ENCODE data around the gene SLC39A1.
"Not testable (repeated sequence)": the region's sequence is repeated elsewhere in the genome, so short reads cannot be mapped to it uniquely, and the experiment has no call there.

The SLC39A1 gene

GRCh38 chr1:153932156-153933131 is 30.9 kb downstream of the SLC39A1 start:
- no peak for DNase-seq (ENCODE audit: low read depth in 2 of 2)

DNA sequence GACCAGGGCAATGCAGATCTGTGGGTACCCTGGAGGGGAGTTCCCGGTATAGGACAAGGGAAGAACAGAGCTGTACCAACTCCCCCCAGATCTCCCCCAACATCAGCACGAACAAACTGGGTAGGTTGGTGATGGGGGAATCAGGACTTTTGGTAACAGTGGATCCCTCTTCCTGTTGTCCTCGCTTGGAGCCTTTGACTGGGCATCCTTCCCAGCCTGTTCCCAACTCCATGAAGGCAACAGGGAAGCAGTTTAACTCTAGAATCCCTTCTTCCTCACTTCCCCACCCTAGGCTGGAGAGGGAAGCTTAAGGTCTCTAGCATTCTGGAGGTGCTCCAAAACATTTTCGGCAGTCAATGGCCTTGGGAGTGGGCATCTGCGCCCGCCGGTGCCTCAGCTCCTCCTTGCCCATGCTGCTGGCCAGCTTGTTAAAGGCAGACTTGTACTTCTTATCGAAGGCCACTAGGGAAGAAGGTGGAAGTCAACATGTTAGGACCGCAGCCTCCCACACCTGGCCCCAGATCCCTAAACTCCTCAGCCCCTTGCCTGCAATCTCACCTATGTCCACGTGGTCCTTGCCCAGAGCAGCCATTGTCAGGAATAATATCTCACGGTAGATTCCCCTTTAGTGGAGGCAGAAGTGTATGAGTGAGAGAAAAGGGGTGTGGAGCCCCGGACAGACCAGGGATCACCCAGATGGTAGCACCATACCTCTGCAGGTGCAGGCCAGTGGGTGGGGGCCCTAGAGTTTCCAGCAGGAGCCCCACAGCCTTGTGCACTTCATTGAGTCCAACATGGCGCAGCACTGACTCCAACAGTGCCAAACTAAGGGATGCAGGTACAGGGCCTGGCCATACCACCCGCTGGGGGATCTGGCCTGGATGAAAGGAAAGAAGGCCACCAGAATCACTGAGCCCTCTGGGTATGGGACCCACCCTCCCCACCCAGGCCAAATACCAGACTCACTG is 33.1 kb downstream of the SLC39A1 start:
- DNase-seq (ENCODE audit: low read depth in 2 of 2) = no peak

DNA sequence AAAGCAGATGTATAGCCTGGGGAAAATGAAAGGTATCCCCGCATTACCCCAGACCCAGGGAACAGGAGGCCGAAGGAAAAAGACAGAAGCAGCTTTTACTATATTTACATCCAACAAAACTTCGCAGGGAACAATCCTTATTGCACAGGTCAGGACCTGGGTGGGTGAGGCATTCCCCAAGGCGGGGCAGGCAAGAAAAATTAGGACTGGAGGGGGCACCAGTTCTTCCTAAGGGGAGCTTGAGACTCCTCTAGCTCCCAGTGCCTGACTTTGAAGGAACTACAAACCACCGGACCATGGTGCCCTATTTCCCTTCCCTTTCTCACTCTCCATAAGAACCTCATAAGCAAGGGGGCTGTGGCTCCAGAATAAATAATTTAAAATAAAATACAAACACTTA is 33.9 kb downstream of the SLC39A1 start:
- no peak for DNase-seq (ENCODE audit: low read depth in 2 of 2)

- no peak for DNase-seq (ENCODE audit: low read depth in 2 of 2)
These were observed 34.5 kb downstream of the SLC39A1 start for GRCh38 chr1:153928791-153929341.

GRCh38 chr1:153928245-153928644 is 35.1 kb downstream of the SLC39A1 start:
- DNase-seq (ENCODE audit: low read depth in 2 of 2) = no peak

DNA sequence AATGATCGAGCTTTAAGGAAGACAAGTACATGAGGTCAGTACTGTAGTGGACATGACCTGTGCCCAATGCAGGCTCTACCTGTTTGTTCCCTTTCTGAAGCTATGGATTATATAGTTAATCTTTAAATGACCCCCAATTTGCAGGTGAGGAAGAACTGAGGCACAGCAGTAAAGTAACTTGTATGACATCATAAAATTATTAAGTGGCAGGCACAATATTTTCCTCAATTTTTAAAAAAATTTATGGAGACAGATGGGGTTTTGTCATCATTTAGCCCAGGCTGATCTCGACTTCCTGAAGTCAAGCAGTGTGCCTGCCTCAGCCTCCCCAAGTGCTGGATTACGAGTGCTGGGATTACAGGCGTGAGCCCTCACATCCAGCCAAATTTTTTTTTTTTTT is 36.9 kb downstream of the SLC39A1 start:
- DNase-seq (ENCODE audit: low read depth in 2 of 2) = no peak

DNA sequence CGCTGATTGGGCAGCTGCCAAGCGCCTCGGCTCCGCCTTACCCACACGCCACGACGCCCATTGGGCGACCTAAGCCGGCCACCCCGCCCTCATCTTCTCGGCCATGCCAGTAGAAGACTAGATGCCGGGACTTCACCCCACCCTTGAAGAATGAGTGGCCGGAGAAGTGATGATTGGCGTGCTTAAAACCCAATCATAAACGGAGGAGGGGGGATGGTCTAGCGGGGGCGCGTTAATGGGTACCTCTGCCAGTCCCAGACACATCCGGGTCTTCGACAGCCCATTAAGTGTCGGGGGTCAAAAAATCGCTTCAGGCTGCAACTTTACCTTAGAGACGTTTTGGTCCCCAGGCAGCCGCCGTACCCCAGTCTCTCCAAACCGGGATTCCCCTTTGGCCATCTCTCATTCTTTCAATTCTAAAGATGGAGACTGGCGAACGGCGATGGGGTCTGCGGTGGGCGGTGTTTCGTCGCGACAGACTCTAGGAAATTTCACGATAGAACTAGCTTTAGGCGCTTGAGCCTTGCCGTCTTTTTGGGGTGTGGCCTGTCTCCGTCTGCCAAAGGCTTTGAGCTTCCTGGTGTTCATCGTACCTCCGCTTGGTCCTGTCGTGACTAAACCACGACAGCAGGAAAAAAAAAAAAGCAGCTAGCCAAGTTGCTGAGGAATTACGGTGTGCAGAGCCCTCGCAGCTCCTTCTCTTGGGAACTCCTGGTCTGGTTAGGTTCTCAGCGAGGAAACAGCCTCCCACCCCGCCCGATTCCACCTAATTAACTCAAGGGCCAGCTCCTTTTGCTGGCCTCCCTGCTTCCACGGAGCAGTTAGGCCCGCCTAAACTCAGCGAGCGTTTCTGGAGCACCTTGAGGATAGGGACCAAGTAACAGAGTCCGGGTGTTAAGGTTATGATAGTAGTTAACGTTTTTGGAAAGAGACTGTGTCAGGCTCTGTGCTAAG is 40.1 kb downstream of the SLC39A1 start, which contains the start of gene GATAD2B:
TSS of gene GATAD2B (minus strand) at position 1 of the 954 bp plus-strand sequence. CDS start 94,625 bp downstream, outside the sequence.
- peak; percentile 89 to 99 for DNase-seq (ENCODE audit: low read depth in 2 of 2)

DNA sequence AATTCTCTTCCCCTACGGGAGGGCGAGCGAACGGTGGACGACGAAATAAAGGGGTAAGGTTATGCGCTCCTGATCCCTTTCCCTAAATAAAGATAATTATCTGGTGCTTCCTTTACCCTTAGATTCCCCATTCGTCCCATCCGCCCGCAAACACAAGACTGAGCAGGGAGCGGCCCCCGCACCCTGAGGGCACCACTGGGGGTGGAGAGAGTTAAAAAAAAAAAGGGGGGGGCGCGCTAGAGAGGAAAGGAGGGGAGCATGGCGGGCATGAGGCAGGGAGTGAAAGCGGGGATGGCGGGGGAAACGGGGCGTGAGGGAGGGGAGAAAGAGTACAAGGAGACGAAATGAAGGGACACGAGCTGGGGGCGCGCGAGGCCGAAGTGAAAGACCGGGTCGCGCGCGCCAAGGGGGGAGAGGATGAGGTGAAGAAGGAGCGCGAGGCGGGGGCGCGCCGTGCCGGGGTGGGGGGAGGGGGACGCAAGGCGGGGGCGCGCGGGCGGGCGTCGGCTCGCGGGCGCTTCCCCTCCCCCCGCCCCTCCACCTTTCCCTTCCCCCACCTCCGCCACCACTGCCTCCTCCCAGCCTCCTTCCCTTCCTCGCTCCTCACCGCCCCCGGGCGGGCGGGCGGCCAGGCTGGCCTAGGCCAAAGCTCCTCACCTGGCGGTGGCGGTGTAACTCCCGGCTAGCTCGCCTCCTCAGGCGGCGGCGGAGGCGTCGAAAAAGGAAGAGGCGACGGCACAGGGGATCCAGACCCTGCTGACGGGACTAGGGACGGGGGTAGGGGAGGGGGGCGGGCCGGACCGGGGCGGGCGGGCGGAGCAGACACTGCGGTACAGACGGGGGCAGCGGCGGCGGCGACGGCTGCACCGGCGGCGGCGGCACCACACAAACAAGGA is 41.0 kb downstream of the SLC39A1 start:
- peak; percentile 36 to 52 for DNase-seq (ENCODE audit: low read depth in 2 of 2)

DNA sequence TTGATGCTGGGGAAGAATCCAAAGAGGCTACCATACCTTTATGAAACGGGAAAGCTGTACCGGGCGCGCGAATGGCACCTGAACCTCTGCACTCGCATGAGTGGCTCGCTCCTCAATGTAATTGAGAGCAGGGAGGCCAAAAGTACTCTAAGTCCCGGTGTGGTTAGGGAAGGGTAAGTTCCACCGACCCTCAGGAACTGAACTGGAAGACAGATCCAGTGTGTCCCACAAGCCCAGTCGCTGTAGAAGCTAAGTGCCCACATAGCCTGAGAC is 41.6 kb downstream of the SLC39A1 start:
- no peak for DNase-seq (ENCODE audit: low read depth in 2 of 2)

DNA sequence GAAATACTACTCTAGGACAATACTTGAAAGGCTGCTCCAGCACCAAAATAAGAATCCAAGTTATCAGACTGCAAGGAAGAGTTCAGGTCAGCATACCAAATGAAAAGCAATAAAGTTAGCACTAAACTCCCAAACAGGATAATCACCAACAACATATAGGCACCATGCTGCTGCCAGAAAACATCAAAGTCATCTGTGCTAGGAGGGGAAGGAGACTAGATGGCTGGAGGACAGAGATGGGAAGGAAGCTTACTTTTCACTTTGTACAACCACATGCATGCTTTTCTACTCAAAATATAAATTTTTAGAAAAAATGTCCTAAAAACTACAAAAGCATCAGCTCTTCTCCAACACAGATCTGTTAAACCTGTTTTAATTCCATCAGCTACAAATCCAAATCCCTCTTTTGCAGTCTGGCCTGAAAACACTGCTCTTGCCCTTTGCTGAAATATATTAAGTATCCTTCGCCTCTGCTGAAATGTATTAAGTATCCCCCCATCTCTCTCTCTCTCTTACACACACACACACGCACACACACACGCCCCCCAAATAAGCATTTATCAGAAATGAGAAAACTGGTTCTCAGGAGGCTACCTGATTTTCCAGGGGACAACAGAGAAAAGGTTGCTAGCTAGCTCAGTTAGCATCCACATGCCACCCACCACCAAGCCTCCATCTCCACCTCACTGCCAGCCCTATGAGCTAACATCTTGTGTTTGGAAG is 42.1 kb downstream of the SLC39A1 start:
- DNase-seq (ENCODE audit: low read depth in 2 of 2) = no peak

DNA sequence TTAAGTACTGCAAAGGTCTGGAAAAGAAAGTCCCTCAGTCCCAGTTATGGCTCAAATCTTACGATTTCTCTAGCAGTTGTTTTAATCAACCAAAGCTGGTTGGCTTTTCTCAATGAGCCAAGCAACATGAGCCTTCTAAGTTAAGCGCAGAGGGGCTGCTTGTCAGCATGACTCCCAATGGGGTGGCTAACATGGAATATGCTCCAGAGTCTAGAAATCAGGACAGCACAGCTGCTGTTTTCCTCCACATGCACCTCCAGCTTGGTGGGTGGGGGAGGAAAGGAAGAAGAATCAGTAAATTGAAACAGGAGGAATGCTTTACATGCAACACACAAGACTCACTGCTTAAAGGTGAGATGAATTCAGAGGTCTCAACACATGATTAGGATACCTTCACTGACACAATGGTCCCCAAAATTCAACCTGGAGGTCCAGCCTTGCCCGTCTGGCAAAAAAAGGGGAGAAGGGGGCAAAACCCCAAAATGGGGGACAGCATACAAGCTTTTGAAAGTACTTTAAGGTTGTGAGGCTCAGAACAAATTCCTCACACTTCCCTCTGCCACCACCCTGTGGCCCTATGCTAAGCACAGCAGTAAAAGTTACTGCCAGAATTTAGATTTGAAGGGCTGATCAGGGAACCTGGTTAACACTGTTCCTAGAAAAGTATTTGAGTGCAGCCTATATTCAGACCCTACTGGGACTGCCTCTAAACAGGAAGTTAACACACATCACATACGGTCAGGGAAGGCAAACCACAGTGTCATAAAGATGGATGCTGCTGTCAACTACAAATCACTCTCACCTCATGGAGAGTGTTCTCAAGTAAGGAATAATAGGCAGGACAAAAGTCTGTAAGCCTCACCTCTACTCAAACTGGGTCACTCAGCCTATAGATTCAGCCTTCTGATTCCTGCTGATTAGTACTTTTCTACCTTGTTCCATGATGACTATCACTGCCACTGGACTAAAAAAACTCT is 43.2 kb downstream of the SLC39A1 start:
- DNase-seq (ENCODE audit: low read depth in 2 of 2) = no peak

GRCh38 chr1:153916297-153916696 is 47.0 kb downstream of the SLC39A1 start:
- no peak for DNase-seq (ENCODE audit: low read depth in 2 of 2)

- no peak for DNase-seq (ENCODE audit: low read depth in 2 of 2)
These were observed 51.0 kb downstream of the SLC39A1 start for GRCh38 chr1:153912349-153912748.

- not testable (repeated sequence) for DNase-seq (ENCODE audit: low read depth in 2 of 2)
These were observed 52.8 kb downstream of the SLC39A1 start for GRCh38 chr1:153910560-153910959.

All from stimulated activated CD4-positive, alpha-beta T cell treated with anti-CD3 and anti-CD28 coated beads, Interleukin-1b, Interleukin-23, amount 100 ng/mL, for 1 hour (primary cell).